ENCODE measurements around the gene NUDT19. TPM values are rescaled to one million over a fixed set of nuclear protein-coding genes. Genes with fewer than 3 reads are reported as not detected.

NUDT19 gene
- total and polyA plus RNA-seq, 9 of the 15 experiments (the other 6 are each of a cell fraction or from before 2014, with no cell fraction given) = 9.6 to 38.6 (median 14.4) TPM

DNA sequence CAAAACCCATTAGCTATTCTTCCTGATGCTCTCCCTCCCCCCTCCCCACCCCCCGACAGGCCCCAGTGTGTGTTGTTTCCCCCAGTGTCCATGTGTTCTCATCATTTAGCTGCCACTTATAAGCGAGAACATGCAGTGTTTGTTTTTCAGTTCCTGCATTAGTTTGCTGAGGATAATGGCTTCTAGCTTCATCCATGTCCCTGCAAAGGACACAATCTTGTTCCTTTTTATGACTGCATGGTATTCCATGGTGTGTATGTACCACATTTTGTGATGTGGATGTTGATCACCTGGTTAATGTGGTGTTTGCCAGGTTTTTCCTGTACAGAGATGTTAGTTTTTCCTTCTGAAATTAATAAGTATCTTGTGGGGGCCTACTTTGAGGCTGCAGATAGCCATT lies 59.4 kb downstream of the NUDT19 start (continued):
- TF ChIP-seq, protein P1, sequence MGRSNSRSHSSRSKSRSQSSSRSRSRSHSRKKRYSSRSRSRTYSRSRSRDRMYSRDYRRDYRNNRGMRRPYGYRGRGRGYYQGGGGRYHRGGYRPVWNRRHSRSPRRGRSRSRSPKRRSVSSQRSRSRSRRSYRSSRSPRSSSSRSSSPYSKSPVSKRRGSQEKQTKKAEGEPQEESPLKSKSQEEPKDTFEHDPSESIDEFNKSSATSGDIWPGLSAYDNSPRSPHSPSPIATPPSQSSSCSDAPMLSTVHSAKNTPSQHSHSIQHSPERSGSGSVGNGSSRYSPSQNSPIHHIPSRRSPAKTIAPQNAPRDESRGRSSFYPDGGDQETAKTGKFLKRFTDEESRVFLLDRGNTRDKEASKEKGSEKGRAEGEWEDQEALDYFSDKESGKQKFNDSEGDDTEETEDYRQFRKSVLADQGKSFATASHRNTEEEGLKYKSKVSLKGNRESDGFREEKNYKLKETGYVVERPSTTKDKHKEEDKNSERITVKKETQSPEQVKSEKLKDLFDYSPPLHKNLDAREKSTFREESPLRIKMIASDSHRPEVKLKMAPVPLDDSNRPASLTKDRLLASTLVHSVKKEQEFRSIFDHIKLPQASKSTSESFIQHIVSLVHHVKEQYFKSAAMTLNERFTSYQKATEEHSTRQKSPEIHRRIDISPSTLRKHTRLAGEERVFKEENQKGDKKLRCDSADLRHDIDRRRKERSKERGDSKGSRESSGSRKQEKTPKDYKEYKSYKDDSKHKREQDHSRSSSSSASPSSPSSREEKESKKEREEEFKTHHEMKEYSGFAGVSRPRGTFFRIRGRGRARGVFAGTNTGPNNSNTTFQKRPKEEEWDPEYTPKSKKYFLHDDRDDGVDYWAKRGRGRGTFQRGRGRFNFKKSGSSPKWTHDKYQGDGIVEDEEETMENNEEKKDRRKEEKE (IDR thresholded peaks at IDR 0.05; ENCODE audit: borderline replicate concordance in 1 of 2, control insufficient read depth in 1 of 2, low read depth in 2 of 2, low read length in 1 of 2) = no peak
- TF ChIP-seq ZNF780A (CRISPR knock-in tag; IDR thresholded peaks at IDR 0.05) (no peak), ZNF217 (CRISPR knock-in tag; IDR thresholded peaks at IDR 0.05) (no peak), MTA2 (IDR thresholded peaks at IDR 0.05; ENCODE audit: low read depth) (no peak), GABPB2 (CRISPR knock-in tag; conservative IDR thresholded peaks at IDR 0.05) (no peak), ZNF23 (CRISPR knock-in tag; IDR thresholded peaks at IDR 0.05) (no peak)
- TF ChIP-seq, protein P2, sequence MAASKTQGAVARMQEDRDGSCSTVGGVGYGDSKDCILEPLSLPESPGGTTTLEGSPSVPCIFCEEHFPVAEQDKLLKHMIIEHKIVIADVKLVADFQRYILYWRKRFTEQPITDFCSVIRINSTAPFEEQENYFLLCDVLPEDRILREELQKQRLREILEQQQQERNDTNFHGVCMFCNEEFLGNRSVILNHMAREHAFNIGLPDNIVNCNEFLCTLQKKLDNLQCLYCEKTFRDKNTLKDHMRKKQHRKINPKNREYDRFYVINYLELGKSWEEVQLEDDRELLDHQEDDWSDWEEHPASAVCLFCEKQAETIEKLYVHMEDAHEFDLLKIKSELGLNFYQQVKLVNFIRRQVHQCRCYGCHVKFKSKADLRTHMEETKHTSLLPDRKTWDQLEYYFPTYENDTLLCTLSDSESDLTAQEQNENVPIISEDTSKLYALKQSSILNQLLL (CRISPR knock-in tag; IDR thresholded peaks at IDR 0.05; ENCODE audit: borderline replicate concordance) = no peak

DNA sequence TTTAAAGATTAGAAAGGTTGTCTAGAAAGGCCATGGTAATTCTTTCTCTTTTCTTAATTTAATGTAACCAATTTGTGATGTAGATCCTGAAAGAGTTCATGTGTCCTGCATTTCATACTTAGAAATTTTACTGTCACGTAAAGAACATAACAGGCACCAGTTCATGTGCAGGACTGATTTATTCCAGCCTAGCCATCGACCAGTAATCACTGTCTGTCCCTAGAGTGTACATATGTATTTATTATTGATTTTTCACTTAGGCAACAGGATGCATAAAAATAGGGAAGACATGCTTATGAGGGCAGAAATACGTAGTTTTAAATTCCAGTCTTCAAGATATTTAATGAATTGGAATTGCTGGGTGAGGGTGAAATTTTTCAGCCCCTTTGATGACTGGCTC lies 65.6 kb downstream of the NUDT19 start:
- peaks cover 16 to 18% of the 10 kb centered on the region in 2 experiments for H3K27me3 ChIP-seq (ENCODE audit: control insufficient read depth in 2 of 2, insufficient read depth in 2 of 2, low read length in 2 of 2)
- no peak for DNase-seq (ENCODE audit: extremely low read depth in 1 of 4, low spot score in 3 of 4)
- POLR2A ChIA-PET = no interaction called here
- no TSS peak for BruUV-seq (replicated peaks)
- no peaks in the 10 kb centered on the region for H3K4me1 ChIP-seq (replicated peaks in 1 of 2; ENCODE audit: control insufficient read depth in 2 of 2, insufficient read depth in 2 of 2, low read length in 2 of 2)
- no peak for ATAC-seq
- WGBS (ENCODE audit: insufficient coverage, low coverage, missing lambda C conversion rate) = 0% methylated on average over 3 of the region's 3 CpGs
- no peaks in the 10 kb centered on the region for H3K79me2 ChIP-seq (ENCODE audit: control insufficient read depth, insufficient read depth, low read length)
- no peak for FAIRE-seq
- H3K9me1 ChIP-seq (ENCODE audit: control insufficient read depth, insufficient read depth, low read length) = no peaks in the 10 kb centered on the region
- no peak overlapping the region for H2AFZ ChIP-seq (ENCODE audit: low read depth, low read length)
- intact Hi-C loops (cut with micrococcal nuclease) = no loop called here
- CTCF ChIA-PET (ENCODE audit: low intra/inter-chr PET ratio) = no interaction called here
- no peak overlapping the region for H3K27ac ChIP-seq (ENCODE audit: extremely low read depth, low read depth, low read length)
- no peaks in the 10 kb centered on the region for H3K9me3 ChIP-seq (replicated peaks; ENCODE audit: control insufficient read depth, insufficient read depth, low read depth, low read length)
- H3K9ac ChIP-seq (ENCODE audit: insufficient read depth in 1 of 2, low read depth in 2 of 2, low read length in 2 of 2) = no peak overlapping the region
- in situ Hi-C loops (cut with MboI) = no loop called here
- H3K36me3 ChIP-seq (ENCODE audit: control insufficient read depth, insufficient read depth, low read length) = no peaks in the 10 kb centered on the region
- H4K20me1 ChIP-seq (replicated peaks; ENCODE audit: control insufficient read depth, insufficient read depth, low read length) = no peaks in the 10 kb centered on the region
- no peak overlapping the region for H3K4me3 ChIP-seq
- no peak overlapping the region for H3K4me2 ChIP-seq (ENCODE audit: insufficient read depth, low read length)
- no peak for TF ChIP-seq RFX1 (IDR thresholded peaks at IDR 0.05)
- TF ChIP-seq MECOM (CRISPR knock-in tag; IDR thresholded peaks at IDR 0.05) = no peak
- TF ChIP-seq NFXL1 (CRISPR knock-in tag; IDR thresholded peaks at IDR 0.05) = no peak
- no peak for TF ChIP-seq SAP30 (IDR thresholded peaks at IDR 0.05; ENCODE audit: borderline replicate concordance, insufficient read depth, low read depth, low read length, poor library complexity, severe bottlenecking)
- no peak for TF ChIP-seq HDGF (IDR thresholded peaks at IDR 0.05)
- TF ChIP-seq, protein P3, sequence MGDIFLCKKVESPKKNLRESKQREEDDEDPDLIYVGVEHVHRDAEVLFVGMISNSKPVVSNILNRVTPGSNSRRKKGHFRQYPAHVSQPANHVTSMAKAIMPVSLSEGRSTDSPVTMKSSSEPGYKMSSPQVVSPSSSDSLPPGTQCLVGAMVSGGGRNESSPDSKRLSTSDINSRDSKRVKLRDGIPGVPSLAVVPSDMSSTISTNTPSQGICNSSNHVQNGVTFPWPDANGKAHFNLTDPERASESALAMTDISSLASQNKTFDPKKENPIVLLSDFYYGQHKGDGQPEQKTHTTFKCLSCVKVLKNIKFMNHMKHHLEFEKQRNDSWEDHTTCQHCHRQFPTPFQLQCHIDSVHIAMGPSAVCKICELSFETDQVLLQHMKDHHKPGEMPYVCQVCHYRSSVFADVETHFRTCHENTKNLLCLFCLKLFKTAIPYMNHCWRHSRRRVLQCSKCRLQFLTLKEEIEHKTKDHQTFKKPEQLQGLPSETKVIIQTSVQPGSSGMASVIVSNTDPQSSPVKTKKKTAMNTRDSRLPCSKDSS (IDR thresholded peaks at IDR 0.05; ENCODE audit: low read depth, partially characterized antibody) = no peak
- no peak for TF ChIP-seq HNRNPL (IDR thresholded peaks at IDR 0.05; ENCODE audit: low read depth, low read length)
- TF ChIP-seq YBX1 (IDR thresholded peaks at IDR 0.05) = no peak

Data from K562 (cell line).